Fibroblast of mammary gland (primary cell): ENCODE results near the gene BATF.
"Not testable (repeated sequence)": the region's sequence is repeated elsewhere in the genome, so short reads cannot be mapped to it uniquely, and the experiment has no call there.

Source experiments
- DNase-seq: peaks from one replicate; pipeline ENCODE4 v3.0.0-alpha.2; 2010; ENCODE audit warnings: low read depth
- H3K4me3 ChIP-seq: 2 replicates; pipeline ENCODE4 v1.5.1; 2011; ENCODE audit warnings: low read depth, mild to moderate bottlenecking, low read length, moderate library complexity; ENCODE audit not compliant: control insufficient read depth
- TF ChIP-seq, protein P1 (sequence below): conservative IDR thresholded peaks from 2 replicates; pipeline ENCODE4 v1.5.1; 2011; ENCODE audit warnings: low read depth, low read length, inconsistent platforms; ENCODE audit not compliant: control insufficient read depth, insufficient read depth

BATF gene

GRCh38 chr14:75522224-75522982, at the start of gene BATF:
Gene BATF (plus strand): TSS chr14:75522469. CDS start chr14:75522683, 214 bp downstream.
- no peak within 1 kb of the TSS for H3K4me3 ChIP-seq
- no peak for DNase-seq
- TF ChIP-seq, protein P1, sequence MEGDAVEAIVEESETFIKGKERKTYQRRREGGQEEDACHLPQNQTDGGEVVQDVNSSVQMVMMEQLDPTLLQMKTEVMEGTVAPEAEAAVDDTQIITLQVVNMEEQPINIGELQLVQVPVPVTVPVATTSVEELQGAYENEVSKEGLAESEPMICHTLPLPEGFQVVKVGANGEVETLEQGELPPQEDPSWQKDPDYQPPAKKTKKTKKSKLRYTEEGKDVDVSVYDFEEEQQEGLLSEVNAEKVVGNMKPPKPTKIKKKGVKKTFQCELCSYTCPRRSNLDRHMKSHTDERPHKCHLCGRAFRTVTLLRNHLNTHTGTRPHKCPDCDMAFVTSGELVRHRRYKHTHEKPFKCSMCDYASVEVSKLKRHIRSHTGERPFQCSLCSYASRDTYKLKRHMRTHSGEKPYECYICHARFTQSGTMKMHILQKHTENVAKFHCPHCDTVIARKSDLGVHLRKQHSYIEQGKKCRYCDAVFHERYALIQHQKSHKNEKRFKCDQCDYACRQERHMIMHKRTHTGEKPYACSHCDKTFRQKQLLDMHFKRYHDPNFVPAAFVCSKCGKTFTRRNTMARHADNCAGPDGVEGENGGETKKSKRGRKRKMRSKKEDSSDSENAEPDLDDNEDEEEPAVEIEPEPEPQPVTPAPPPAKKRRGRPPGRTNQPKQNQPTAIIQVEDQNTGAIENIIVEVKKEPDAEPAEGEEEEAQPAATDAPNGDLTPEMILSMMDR, result no peak

DNA sequence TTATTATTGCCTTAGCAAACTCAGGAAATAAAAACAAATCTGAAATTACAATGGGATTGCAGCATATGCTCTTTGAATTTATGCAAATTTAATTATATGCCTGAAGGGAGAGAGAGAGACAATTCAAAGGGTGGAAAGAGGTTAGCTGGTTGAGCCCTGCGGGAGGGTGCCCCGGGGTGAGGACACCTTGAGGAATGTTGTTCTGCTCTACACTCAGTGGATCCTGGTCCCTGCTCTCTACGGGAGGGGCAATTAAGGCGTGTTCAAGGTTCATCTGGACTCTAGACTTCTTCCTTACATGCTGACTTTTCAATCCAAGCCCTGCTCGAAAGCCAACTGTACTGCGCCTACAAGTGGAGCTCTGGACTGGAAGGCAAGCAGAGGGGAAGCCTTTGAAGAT, 48.1 kb upstream of the BATF start:
- DNase-seq, H3K4me3 ChIP-seq: not testable (repeated sequence)

DNA sequence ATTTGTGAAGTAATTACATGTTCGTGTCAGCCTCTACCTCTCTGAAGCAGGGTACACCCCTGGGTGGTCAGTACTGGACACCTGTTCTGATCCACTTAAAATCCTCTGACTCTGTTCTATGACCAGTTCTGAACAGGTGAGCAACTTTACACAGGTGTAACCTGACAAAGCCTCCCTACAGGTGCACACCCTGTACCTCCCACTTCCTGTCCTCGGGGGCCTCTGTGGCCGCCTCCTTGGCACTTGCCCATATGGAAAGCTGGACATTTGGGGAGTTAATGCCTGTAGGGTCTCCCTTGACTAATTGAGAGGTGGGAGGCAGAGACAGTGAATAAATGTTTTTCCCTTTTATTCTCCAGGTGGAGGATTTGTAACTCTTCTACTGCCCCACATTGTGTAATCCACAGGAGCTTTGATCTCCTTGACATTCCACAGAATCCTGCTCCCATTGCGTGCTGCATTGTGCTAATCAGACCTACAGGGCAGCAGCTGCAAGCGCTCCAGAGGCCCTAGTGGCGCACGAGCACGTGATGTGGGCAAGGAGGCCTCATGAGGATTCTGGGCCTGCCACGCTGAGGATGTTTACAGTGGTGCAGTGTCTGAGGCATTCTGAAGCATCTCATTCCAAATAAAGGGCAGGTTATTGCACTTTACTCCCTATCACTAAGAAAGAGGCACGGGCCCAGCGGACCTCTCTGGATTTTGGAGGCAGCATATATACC, 45.8 kb upstream of the BATF start:
- TF ChIP-seq, protein P1, result no peak
- no peak overlapping the region for H3K4me3 ChIP-seq
- DNase-seq, result no peak

DNA sequence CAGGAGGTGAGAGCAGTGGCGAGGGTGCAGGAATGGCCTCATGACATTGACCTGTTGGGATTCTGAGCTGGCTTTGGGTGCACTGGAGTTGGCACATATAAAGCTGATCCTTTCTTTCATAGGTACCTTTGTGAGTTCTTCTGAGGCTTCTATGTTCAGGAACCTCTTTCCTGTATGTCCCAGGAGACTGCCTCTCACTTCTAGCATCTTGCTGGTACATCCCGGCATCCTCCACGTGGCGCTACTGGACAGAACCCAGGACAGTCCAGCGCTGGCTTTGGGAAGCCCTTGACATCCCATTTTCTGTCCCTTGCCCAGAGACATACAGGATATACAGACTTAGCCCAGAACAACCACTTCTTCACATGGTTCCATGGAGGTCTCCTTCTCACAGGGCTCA, 44.4 kb upstream of the BATF start:
- no peak for DNase-seq
- TF ChIP-seq, protein P1, result no peak
- H3K4me3 ChIP-seq, result no peak overlapping the region

GRCh38 chr14:75479770-75480600, 42.3 kb upstream of the BATF start:
- no peak overlapping the region for H3K4me3 ChIP-seq
- TF ChIP-seq, protein P1, result no peak
- no peak for DNase-seq

DNA sequence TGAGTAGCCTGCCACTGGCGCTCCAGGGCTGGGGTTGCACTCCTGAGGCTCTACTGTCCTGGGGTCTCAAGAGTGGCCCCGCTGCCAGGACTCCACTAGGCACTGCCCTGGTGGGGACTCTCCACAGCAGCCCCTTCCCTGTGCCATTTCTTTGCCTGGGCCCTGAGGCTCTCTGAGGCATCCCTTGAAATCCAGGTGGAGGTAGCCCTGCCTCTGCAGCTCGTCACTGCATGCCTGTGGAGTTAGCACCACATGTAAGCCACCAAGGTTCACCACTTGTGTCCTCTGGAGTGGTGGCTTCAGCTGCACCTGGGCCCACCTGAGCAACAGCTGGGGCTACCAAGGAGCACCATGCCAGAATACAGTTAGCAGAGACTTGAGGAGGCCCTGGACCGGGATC, 39.9 kb upstream of the BATF start:
- TF ChIP-seq, protein P1, result no peak
- no peak for DNase-seq
- no peak overlapping the region for H3K4me3 ChIP-seq
